22Rv1 (cell line): Measurements from ENCODE around the gene THPO.

Source experiments
- H3K27ac ChIP-seq: fragments of 450-650 bp; 2 replicates; pipeline ENCODE4 v1.5.1; 2017
- CTCF ChIP-seq: fragments of 450-650 bp; IDR thresholded peaks from 2 replicates; pipeline ENCODE4 v1.5.1; 2017; ENCODE audit warnings: mild to moderate bottlenecking
- ZFX ChIP-seq: fragments of 450-650 bp; IDR thresholded peaks from 2 replicates; pipeline ENCODE4 v1.6.1; 2017; ENCODE audit warnings: antibody characterized with exemption, borderline replicate concordance

The THPO gene

GRCh38 chr3:184334470-184335158, 43.4 kb downstream of the THPO start:
- TF ChIP-seq CTCF (no peak), ZFX (no peak)
- H3K27ac ChIP-seq, result peak overlapping the region; percentile 90

DNA sequence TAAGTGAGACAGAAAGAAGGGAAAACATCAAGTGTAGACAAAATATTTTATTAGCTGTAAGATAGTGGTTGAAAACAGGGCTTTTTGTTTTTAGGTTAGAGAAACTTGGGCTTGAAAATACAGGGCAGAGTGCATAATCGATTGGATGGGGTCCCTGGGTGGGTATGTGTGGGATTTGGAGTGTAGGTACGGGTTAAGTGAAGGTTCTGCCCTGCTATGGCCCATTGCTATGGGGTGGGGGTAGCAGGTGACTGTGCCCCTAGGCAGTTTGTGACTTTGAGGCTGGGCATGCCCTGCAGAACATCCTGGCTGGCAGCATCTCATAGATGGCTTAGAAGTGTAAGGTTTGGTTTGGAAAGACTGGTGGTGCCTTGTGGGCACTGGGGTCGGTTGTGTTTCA, 44.3 kb downstream of the THPO start:
- TF ChIP-seq CTCF (no peak), ZFX (no peak)
- H3K27ac ChIP-seq, result peak overlapping the region; percentile 90; the same call in 1 of the 2 replicates

- no peak for TF ChIP-seq CTCF
- peak overlapping the region; percentile 90; the same call in 1 of the 2 replicates for H3K27ac ChIP-seq
Measured at GRCh38 chr3:184333190-184333589, 44.8 kb downstream of the THPO start.

- no peak overlapping the region; the same call in 1 of the 2 replicates for H3K27ac ChIP-seq
Measured at GRCh38 chr3:184332370-184333090, 45.5 kb downstream of the THPO start.

DNA sequence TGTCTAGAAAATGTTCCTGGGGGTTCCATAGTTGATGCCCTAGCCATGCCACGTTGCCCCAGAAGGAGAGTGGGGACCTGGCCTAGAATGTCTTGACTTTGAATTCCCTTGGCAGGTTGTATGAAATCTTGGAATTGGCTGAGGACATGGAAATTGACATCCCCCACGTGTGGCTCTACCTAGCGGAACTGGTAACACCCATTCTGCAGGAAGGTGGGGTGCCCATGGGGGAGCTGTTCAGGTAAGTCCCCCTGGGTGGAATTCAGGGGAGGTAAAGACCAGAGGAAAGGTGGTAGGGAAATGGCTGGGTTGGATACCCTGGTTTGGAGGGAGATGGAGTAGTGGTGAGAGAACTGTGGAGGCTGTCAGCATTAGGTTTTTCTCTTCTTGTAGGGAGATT, 49.5 kb downstream of the THPO start:
- H3K27ac ChIP-seq, result no peak overlapping the region

More at GRCh38 chr3:184332370-184333090, 45.5 kb downstream of the THPO start:
- no peak for TF ChIP-seq ZFX
- no peak for TF ChIP-seq CTCF

GRCh38 chr3:184327171-184327570, 50.8 kb downstream of the THPO start:
- TF ChIP-seq CTCF (no peak), ZFX (no peak)

More for the DNA sequence above, 49.5 kb downstream of the THPO start:
- TF ChIP-seq CTCF, result no peak
- no peak for TF ChIP-seq ZFX

DNA sequence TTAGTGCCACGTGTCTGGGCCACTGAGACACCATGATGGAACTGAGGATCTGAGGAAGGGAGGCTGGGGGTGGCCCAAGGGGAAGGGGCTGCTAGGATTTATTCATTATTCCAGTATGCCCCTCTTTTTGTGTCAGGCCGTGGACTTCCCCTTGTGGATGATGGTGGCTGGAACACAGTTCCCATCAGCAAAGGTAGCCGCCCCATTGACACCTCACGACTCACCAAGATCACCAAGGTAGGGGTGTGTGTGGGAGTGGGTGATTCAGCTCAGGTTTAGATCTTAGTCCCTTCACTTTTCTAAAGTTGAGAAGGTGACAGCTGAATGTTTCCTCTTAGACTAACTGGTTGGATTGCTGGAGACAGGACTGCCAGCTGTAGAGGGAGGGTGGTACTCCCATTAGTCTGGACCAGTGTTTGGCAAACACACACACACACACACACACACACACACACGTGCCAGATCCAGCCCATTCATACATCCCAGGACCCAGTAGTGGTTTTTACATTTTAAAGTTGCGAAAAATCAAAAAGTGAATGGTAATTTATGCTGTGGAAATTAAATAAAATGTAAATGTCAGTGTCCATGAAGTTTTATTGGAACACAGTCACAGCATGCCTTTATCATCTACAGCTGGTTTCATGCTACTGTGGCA, 52.2 kb downstream of the THPO start:
- no peak overlapping the region for H3K27ac ChIP-seq
- TF ChIP-seq ZFX (no peak), CTCF (no peak)

More at GRCh38 chr3:184327171-184327570, 50.8 kb downstream of the THPO start:
- H3K27ac ChIP-seq, result no peak overlapping the region
